SKM-1 (cell line): Measurements from ENCODE around the gene NTRK2.

Source experiments
- DNase-seq: peaks from one replicate; lab custom pipeline; 2025; ENCODE audit not compliant: unreplicated experiment; lab: John Stamatoyannopoulos, UW

The NTRK2 gene

DNA sequence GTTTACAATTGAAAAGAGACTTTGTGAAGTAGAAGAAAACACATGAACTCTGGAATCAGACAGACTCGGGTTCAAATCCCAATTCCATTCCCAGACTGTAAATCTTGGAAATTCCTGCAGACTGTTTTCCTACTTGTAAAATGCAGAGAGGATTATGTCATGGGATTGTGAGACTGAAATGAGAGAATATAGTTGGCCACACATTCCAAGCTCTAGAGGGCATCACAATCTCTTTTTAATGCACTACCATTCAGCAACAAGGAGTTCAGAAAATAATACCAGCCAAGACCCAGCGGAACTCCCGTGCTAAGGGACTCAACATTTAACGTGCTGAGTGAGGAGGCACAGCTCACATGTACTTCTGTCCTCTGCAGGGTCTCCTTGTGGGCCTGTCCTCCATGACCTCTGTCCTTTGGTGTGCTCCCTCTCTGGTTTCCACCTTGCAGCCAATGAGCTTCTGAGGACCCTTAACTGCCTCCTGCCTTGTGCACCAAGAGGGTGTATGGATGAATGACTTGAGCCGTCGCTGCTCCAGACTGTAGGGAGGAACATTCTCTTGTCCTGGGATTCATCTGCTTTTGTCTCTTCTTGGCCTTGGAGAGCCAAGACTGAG lies 263.5 kb downstream of the NTRK2 start:
- no peak for DNase-seq

- no peak for DNase-seq
Measured at GRCh38 chr9:84935528-84936117, 266.1 kb downstream of the NTRK2 start.

DNA sequence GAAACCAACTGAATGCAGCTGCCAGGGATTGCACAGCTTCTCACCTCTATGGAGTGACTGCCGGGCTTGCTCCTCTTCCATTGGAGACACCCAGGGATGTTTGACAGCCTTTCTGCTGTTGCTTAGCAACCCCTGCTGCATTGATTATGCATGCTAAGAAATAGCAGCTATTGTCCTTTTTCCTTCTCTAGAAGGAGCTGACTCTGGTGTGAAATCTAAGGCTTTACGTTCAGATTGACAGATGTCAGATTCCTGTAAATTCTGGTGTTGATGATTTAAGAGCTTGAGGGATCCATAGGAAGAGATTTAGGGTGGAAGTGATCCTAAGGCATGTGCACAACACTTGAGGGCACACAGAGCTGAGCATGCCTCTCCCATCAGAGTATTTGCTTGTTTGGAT lies 267.7 kb downstream of the NTRK2 start:
- DNase-seq = no peak

DNA sequence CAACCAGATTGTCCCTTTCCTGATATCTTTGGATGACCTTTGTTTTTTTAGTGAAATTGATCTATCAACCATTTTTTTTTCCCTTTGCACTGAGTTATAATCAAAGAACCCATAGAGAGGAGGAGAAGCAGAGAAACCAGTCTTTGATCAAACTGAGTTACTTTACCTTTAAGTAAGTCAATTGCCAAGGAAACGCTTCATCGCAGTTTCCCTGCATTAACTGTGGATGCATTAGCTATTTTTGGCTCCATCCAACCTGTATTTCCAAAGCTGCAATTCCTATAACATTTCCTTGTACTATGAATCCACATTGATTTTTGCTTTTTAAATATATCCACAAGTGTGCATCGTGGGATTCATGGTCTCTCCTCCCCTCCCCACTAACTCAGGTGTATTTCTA lies 268.1 kb downstream of the NTRK2 start:
- no peak for DNase-seq

DNA sequence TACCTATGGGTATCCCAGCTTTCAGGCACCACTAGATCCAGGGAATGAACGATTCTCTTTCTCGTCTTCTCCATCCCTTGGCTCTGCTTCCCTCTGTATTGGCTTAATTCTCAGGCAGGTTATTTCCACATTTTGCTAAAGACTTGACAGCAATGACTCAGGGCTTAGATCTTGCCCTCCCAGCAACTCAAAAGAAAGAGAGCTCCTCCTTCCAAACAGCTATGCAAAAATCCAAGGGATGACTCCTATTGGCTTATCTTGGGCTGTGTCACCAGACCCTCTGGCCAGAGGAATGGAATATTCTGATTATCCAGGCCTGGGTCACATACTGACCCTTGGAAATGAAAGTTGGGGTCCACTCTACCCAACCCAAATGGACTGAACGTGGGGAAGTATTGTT lies 270.2 kb downstream of the NTRK2 start:
- DNase-seq = no peak

DNA sequence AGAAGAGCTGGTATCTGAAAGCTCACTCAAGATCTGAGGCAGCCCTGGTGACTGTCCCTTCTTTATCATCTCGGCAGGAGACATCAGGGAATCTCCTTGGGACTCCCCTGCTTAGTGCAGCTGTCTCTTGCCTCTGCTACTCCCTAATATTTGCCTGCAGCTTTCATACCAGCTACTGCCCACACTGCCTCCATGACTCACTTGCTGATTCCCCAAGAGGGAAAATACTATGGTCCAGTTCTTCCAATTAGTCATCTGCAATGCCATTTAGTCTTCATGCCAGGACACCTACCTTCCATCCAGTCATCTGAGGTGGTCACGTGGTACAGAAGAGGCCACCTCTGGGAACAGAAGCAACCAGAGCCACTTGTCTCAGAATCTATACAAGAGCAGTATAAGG lies 270.8 kb downstream of the NTRK2 start:
- no peak for DNase-seq

DNA sequence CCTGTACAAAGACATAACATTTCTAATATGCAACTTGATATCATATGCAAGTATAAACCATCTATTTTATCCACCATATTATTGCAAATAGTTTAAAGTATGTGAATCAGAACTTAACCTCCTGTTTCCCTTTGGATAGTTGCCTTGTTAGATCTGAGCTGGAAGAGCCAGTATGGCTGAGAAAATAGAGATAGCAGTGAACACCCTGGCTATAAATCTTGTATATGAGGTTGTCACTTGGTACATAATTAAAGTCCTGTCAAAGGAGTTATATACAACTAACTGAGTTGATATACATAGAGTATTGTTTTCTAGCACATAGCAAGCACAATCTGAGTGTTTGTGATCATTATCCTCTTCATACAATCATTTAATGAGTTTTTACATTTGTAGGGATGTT lies 272.3 kb downstream of the NTRK2 start:
- DNase-seq = no peak

- DNase-seq = no peak
Measured at GRCh38 chr9:84943482-84944050, 274.0 kb downstream of the NTRK2 start.

DNA sequence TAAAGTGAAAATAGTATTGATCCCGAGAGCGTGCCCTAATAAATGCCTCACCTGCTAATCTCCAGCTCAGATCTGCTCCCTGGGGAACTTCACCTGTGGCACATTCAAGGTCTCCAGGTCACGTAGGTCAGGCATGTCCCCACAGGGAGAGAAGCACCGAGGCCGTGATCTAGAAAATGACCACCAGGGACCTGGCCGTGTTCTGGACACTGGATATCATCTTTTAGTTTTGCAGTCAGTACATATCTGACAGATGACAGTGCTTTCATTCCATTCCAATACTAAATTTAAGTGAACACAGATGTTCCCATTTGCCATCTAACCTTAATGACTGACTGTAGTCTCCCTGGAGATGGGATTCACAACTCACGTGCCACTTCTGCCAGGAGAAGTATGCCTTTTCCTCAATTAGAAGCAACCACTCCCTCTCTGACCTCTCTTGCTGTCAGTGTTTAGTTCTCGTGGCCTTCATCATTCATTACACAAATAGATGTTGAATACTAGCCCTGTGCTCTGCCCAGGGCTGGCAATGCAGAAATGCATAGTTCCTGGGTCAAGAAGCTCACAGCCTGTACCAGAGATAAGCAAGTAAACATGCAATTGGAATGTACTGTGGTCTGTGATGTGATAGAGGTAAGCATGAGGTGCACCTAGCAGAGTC lies 276.5 kb downstream of the NTRK2 start:
- DNase-seq = no peak

DNA sequence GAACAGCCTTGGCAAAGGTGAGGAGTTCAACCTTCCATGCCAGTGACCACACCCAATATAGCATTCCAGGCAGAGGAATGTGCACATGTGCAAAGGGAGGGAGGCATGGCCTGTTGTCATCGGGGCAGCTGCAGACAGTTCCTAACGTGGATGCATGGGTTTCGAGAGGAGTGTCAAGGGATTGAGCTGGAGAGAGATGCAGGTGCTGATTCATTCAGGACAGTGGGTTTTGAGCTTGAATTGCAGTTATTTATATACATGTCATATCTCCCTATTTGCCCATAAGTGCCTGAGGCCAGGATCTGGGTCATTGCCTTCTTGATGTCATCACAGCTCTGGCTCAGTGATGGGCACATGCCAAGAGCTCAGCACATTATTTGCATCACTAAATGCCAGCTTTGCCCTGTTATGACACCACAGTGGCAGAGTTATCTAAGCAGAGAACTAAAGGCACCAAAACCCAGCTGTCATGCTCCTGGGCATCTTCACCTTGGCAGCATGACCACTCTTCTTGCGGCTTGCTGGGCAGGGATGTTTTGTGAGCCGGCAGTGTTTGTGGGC lies 278.0 kb downstream of the NTRK2 start:
- DNase-seq = no peak

GRCh38 chr9:84949258-84949657 lies 279.7 kb downstream of the NTRK2 start:
- DNase-seq = no peak

- no peak for DNase-seq
Measured at GRCh38 chr9:84949971-84950370, 280.4 kb downstream of the NTRK2 start.

DNA sequence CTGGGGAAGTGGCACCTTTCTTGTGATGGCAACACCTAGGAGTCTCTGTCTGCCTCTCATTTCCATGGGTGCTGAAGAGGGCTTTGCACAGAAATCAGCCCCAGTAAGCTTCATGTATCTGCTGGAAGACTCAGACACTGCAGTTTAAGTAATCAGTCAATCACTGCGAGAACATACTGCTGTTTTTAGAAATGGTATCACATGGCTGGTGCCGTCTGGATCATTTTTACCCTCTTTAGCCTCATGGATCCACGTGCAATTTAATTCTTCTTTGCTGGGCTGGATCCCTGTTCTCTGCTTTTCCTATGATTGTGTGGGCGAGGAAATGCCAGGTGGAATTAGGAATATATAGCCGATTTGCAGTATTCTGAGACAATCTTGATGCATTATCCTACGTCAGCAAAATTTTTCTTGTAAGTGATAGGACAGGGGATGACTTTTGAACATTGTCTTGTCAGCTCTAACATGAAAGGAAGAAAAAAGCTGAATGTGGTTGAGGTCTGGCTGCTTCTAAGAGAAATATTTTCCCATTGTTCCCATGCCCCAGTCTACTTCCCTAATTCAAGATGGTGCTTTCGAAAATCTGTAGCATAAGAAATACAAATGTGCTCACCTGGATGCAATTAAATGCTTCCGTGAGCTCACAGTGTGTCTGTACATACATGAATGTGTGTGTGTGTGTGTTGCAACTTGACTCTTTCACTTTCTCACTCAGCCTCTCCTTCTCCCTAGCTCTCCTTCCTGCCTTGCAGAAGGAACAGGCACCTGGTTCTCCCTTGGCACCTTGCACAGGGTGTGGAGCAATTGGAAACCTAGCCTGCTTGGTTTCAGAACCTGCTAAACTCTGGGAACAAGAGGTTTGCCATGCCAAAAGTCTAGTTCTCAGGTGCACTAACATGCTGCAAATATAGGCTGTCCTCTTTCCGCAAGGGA lies 281.6 kb downstream of the NTRK2 start:
- no peak for DNase-seq

DNA sequence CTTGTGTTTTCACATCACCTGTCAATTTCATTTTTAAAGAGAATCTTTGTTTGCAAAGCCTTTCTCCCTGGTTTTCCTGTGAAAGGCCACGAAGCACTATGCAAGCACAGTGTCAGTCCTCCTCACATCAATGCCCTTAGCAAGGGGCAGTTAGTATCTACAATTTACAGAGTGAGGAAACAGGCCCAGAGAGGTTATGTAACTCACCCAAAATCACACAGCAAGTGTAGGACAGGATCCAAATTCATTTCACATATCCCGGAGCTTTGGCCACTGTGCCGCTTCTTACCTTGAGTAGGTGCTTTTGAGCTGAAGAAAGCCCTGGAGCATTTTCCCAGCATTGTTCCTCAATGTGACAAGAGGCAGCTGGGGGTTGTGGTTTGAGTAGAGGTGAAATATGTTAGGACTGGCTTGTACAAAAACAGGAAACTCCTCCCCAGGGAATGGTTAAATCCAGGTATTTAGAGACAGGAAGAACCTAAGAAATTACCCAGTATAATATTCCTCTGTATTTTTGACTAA lies 283.8 kb downstream of the NTRK2 start:
- DNase-seq = no peak

- DNase-seq = peak; percentile 10
Measured at GRCh38 chr9:84953797-84954705, 284.5 kb downstream of the NTRK2 start.

DNA sequence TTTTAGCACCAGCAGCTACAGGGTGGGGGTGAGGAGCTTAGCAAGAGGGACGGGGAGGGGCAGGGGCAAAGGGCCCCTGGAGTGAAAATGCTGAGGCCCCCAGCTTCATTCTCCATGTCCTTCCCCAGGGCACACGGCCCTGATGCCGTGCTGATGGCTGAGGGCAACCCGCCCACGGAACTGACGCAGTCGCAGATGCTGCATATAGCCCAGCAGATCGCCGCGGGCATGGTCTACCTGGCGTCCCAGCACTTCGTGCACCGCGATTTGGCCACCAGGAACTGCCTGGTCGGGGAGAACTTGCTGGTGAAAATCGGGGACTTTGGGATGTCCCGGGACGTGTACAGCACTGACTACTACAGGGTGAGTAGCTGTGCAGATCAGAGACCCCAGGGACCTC lies 285.6 kb downstream of the NTRK2 start:
- no peak for DNase-seq

DNA sequence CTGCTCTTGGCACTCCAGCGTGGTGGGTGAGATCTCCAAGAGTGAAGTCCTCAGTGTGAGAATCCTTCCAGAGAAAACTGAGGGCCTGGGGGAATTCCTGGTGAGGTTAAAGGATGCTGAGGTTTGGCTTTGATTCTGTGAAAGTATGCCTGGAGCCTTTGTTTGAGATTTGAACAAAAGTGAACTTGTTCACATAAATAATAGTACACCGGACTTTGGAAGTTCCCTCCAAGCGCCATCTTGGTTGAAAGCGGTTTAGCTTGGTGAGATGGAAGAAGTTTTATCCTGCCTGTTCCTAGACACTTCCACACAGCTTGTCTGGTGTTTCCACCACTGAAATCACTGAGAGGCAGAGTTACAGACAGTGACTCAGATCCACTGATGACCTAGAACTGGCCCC lies 286.4 kb downstream of the NTRK2 start:
- no peak for DNase-seq

DNA sequence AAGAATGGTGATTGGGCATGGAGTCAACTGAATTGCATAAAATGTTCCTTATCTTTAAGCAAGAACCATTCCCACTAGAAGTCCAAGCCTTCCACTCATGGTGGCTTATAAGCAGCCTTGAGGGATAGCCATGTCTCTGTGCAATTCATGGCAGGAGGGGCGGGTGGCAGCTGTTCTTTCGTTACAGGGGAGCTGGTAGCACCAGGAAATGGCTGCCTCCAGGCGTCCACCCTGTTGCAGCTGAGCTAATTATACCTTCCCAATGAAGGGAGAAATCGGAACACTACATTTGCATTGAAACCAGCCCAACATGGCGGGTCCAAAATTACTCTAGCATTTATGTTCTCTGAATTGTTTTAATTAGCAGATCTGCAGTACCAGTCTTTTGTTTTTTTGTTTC lies 289.8 kb downstream of the NTRK2 start:
- DNase-seq = no peak

GRCh38 chr9:84966876-84967830 lies 297.6 kb downstream of the NTRK2 start:
- DNase-seq = no peak
